DND-41 (cell line): ENCODE data around the gene RGP1.

Source experiments
- CTCF ChIP-seq: IDR thresholded peaks from 2 replicates; pipeline ENCODE4 v1.5.1; 2012; ENCODE audit warnings: borderline replicate concordance, low read length, moderate library complexity, mild to moderate bottlenecking; ENCODE audit not compliant: poor library complexity, severe bottlenecking; ENCODE audit errors: extremely low read depth
- EZH2 ChIP-seq: IDR thresholded peaks from 3 replicates; pipeline ENCODE4 v1.6.1; 2012; ENCODE audit warnings: borderline replicate concordance, low read depth, mild to moderate bottlenecking, moderate library complexity, low read length, inconsistent platforms; ENCODE audit not compliant: severe bottlenecking

GRCh38 chr9:35749515-35750255 lies 598 bp downstream of the RGP1 start:
- TF ChIP-seq CTCF, result no peak
- TF ChIP-seq EZH2, result no peak
